WTC11 (cell line): ENCODE measurements around the gene TNFRSF4.

Experiments
- CREB1 ChIP-seq: sonication (generic); formaldehyde crosslinking; IDR thresholded peaks from 2 replicates; pipeline ENCODE4 v1.8.0; 2023; ENCODE audit warnings: mild to moderate bottlenecking, missing genetic modification reagents
- ESRRA ChIP-seq: sonication (generic); formaldehyde crosslinking; IDR thresholded peaks from 2 replicates; pipeline ENCODE4 v1.8.1; 2022; ENCODE audit warnings: mild to moderate bottlenecking, missing genetic modification reagents, borderline replicate concordance
- JAZF1 ChIP-seq: fragments of 250-450 bp; sonication (Bioruptor Pico); IDR thresholded peaks from 2 replicates; pipeline ENCODE4 v1.9.0; 2021; ENCODE audit warnings: moderate library complexity, mild to moderate bottlenecking, inconsistent platforms
- TF ChIP-seq, protein P1 (sequence below): sonication (generic); formaldehyde crosslinking; IDR thresholded peaks from 2 replicates; pipeline ENCODE4 v1.8.1; 2022; ENCODE audit warnings: missing genetic modification reagents, borderline replicate concordance
- TF ChIP-seq, protein P2 (sequence below): fragments of 200-600 bp; IDR thresholded peaks from 2 replicates; pipeline ENCODE4 v1.8.0; 2022; ENCODE audit warnings: antibody characterized with exemption

DNA sequence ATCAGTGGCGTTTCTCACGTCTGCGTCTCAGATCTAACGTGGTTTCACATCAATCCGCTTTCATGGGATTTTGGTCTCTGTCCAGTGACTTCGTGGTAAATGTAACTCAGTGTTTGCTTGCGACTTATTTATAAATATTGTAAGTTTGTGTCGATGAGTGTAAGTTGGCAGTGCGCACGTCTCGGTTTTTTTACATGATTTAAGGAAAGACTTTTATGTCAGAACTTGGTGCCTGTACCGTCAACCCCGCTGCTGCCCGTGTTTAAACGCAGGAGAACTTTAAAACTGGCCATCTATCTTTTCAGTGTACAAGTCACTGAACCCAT lies 19.6 kb upstream of the TNFRSF4 start:
- TF ChIP-seq JAZF1 (CRISPR knock-in tag) (no peak), CREB1 (no peak), ESRRA (no peak)
- TF ChIP-seq, protein P1, sequence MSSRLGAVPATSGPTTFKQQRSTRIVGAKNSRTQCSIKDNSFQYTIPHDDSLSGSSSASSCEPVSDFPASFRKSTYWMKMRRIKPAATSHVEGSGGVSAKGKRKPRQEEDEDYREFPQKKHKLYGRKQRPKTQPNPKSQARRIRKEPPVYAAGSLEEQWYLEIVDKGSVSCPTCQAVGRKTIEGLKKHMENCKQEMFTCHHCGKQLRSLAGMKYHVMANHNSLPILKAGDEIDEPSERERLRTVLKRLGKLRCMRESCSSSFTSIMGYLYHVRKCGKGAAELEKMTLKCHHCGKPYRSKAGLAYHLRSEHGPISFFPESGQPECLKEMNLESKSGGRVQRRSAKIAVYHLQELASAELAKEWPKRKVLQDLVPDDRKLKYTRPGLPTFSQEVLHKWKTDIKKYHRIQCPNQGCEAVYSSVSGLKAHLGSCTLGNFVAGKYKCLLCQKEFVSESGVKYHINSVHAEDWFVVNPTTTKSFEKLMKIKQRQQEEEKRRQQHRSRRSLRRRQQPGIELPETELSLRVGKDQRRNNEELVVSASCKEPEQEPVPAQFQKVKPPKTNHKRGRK (CRISPR knock-in tag) = no peak
- TF ChIP-seq, protein P2, sequence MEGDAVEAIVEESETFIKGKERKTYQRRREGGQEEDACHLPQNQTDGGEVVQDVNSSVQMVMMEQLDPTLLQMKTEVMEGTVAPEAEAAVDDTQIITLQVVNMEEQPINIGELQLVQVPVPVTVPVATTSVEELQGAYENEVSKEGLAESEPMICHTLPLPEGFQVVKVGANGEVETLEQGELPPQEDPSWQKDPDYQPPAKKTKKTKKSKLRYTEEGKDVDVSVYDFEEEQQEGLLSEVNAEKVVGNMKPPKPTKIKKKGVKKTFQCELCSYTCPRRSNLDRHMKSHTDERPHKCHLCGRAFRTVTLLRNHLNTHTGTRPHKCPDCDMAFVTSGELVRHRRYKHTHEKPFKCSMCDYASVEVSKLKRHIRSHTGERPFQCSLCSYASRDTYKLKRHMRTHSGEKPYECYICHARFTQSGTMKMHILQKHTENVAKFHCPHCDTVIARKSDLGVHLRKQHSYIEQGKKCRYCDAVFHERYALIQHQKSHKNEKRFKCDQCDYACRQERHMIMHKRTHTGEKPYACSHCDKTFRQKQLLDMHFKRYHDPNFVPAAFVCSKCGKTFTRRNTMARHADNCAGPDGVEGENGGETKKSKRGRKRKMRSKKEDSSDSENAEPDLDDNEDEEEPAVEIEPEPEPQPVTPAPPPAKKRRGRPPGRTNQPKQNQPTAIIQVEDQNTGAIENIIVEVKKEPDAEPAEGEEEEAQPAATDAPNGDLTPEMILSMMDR = no peak
